ENCODE results near the gene FAM111A.
A peak's percentile ranks its signal among the peaks of the same experiment; 100 is the strongest.
"Not testable (repeated sequence)": the region's sequence is repeated elsewhere in the genome, so short reads cannot be mapped to it uniquely, and the experiment has no call there.

The FAM111A gene

GRCh38 chr11:59142530-59143507 lies at the start of gene FAM111A:
Gene FAM111A, plus strand, starts transcription at chr11:59142856. Its CDS starts 6,017 bp downstream, at chr11:59148873.
- DNase-seq: peak; percentile 60 to 82

- not testable (repeated sequence) for DNase-seq
Measured at GRCh38 chr11:59093576-59093975, 49.1 kb upstream of the FAM111A start.

DNA sequence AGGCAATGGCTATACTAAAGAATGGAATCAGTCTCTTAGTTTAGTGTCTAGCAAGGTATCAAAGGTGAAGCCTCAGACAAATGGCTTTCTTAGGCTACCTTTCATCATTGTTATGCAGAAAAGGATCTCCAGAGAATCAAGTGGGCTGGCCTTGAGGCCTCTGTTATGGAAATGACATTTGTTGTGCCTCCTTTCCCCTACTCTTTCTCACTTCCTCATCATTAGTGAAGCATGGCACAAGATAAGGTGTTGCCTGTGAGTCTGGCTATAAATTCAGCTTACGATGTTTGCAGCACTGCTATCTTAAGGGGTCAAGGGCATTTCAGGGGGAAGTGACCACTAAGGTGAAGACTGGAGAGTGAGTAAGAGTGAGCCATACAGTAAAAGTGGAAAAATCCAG lies 47.4 kb upstream of the FAM111A start:
- DNase-seq: not testable (repeated sequence)

DNA sequence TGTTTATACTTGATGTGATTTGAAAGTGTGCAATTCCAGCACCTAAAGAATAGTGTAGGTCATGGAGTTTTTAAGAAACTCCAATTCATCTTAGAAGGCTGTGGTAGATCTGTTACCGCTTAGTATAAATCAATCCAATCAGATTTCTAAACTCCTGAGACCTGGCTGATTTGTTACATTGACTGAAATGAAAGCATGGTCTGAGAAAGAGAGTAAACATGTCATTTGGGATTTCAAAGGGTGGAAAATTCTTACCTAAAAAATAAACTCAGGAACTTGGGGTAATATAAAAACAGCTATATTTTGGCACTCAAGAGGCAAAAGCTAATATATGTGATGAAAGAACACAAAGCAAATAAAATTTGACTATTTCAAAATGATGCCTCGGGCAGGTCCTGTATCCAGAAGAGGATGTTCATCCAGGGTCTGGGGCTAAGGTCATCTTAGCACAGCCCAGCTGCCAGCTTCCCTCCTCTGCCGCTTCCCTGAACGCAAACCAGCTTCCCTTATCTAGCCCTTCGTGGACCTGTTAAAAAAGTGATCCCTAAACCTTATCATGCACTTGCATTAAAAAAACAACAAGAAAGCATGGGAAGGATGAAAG lies 46.6 kb upstream of the FAM111A start:
- not testable (repeated sequence) for DNase-seq

GRCh38 chr11:59097113-59097708 lies 45.4 kb upstream of the FAM111A start:
- DNase-seq: peak; percentile 53 to 58

DNA sequence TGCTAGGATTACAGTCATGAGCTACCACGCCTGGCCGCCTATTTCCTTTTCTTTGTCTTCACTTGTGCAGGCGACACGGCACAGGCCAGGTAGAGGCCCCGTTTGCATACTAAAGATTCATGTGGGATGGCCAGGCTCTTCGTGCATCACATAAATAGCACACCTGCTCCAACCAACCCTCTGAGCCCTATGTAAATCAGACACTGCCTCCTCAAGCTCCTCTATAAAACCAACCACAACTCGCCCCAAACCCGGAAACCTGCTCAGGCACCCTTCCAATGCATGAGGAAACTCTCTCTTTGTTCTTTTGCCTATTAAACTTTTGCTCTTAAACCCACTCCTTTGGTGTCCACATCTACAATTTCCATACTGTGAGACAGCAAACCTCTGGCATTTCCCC lies 44.7 kb upstream of the FAM111A start:
- DNase-seq: not testable (repeated sequence)

DNA sequence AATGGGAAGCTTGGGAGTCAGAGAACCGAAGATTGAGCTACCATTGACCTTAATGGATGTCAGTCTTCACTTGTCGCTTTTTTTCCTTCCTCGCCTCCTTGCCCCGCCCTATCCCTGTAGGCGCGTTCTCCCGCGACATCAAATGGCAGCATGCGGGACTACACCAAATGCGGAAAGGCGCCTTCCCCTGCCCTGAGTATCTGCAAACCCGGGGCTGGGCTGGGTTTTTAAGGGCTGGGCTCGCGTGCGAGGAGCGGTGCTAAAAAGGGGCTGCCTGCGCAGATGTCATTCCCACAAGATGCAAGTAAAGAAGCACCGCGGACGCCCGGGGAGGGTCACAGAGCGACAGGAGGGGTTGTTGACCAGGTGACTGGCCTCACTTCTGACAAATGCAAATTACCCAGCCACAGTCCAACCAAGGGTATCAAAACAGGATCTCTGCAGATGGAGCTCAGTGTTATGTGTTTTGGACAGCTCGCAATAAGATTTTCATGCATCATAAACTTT lies 40.3 kb upstream of the FAM111A start:
- peak; percentile 40 to 44 for DNase-seq

- DNase-seq: peak; percentile 37 to 38
Measured at GRCh38 chr11:59106363-59107336, 36.0 kb upstream of the FAM111A start, which contains the start of gene FAM111B. Gene FAM111B, plus strand, starts transcription at chr11:59107237. Its CDS starts 2,389 bp downstream, at chr11:59109626.

- DNase-seq: not testable (repeated sequence)
Measured at GRCh38 chr11:59107721-59108120, 34.9 kb upstream of the FAM111A start.

- no peak for DNase-seq
Measured at GRCh38 chr11:59112494-59112893, 30.2 kb upstream of the FAM111A start.

- no peak for DNase-seq
Measured at GRCh38 chr11:59114344-59114743, 28.3 kb upstream of the FAM111A start.

- DNase-seq: no peak
Measured at GRCh38 chr11:59115553-59115952, 27.1 kb upstream of the FAM111A start.

- DNase-seq: no peak
Measured at GRCh38 chr11:59117774-59118173, 24.9 kb upstream of the FAM111A start.

GRCh38 chr11:59119826-59120225 lies 22.8 kb upstream of the FAM111A start:
- no peak for DNase-seq

DNA sequence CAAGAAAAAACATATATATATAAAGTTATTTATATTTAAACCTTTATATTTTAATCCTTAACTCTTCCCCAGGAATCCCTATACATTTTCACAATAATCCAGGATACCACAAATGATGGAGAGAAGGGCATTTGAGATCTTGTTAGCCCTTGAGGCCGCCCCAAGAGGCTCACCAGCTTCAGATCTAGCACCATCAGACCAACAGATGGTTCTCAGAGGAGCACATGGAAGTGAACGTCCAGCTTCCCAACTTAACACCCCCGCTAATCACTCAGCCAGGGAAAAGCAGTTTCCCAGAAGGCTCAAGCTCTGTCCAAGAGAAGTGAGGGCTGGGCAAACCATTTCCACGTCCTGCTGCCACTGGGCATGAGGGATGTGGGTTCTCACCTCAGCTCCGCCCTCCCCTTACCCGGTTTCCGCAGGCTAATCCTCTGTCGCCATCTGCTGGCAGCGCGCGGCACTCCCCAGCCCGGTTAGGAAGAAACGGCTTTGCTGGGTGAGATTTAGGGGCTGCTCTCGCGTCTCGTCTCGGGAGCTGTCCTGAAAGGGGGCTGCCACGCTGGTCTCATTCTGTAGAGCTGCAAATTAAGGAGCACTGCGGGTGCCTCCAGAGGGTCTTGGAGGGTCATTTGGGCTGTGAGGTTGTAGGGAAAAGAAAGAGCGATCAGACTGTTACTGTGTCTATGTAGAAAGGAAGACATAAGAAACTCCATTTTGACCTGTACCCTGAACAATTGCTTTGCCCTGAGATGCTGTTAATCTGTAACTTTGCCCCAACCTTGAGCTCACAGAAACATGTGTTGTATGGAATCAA lies 6.8 kb upstream of the FAM111A start:
- DNase-seq: peak; percentile 79 to 88

GRCh38 chr11:59136551-59136950 lies 6.1 kb upstream of the FAM111A start:
- DNase-seq: not testable (repeated sequence)

GRCh38 chr11:59137190-59137589 lies 5.5 kb upstream of the FAM111A start:
- no peak for DNase-seq

GRCh38 chr11:59138643-59139042 lies 4.0 kb upstream of the FAM111A start:
- no peak for DNase-seq

DNA sequence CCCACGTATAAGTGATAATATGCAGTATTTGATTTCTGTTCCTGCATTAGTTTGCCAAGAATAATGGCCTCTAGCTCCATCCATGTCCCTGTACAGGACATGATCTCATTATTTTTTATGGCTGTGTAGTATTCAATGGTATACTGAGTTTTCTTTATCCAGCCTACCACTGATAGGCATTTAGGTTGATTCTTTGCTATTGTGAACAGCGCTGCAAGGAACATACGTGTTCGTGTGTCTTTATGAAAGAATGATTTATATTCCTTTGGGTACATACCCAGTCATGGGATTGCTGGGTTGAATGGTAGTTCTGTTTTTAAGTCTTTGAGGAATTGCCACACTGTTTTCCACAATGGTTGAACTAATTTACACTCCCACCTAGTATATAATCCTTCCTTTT lies 1.5 kb upstream of the FAM111A start:
- no peak for DNase-seq

- no peak for DNase-seq
Measured at GRCh38 chr11:59141673-59142460, 789 bp upstream of the FAM111A start.

Data from stimulated activated CD4-positive, alpha-beta T cell treated with anti-CD3 and anti-CD28 coated beads, Interleukin-4, amount 100 ng/mL, for 4 hours (primary cell).